IMR-90 (cell line): Measurements from ENCODE around the gene F13A1. TPM values are rescaled to one million over a fixed set of nuclear protein-coding genes. Genes with fewer than 3 reads are reported as not detected.

Experiments used
- ATAC-seq: fragments of 200-7000 bp; cut with Tn5 transposase; 2 replicates; pipeline ENCODE4 v1.9.1; 2020; ENCODE audit warnings: low read depth, mild to moderate bottlenecking, moderate library complexity
- BruUV-seq: library from RNA; stranded (reverse); fragments of 400-500 nt; replicated peaks from 2 replicates; lab custom pipeline; 2021; lab: Mats Ljungman, UMichigan
- CTCF ChIA-PET: fragments of 300-600 bp; formaldehyde crosslinking; extraction: SDS; loops from one replicate; lab custom pipeline; 2021; ENCODE audit warnings: antibody characterized with exemption; lab: Yijun Ruan, JAX
- POLR2A ChIA-PET: fragments of 300-600 bp; sonication (Branson Sonifier 250); formaldehyde crosslinking; loops from one replicate; lab custom pipeline; 2022; ENCODE audit warnings: antibody characterized with exemption; ENCODE audit not compliant: unreplicated experiment; lab: Charles Lee
- DNase-seq: peaks from one replicate; pipeline ENCODE4 v3.0.0; 2013
- H2AFZ ChIP-seq: replicated peaks from 2 replicates; pipeline ENCODE3; 2013; ENCODE audit warnings: low read length, mild to moderate bottlenecking; ENCODE audit not compliant: poor library complexity
- H2AK5ac ChIP-seq: 2 replicates; pipeline ENCODE4 v1.6.1; 2013; ENCODE audit warnings: low read depth, low read length, inconsistent platforms
- H2AK9ac ChIP-seq: replicated peaks from 2 replicates; pipeline ENCODE3; 2013; ENCODE audit warnings: mild to moderate bottlenecking, low read depth, low read length, moderate library complexity; ENCODE audit not compliant: poor library complexity
- H2BK120ac ChIP-seq: 2 replicates; pipeline ENCODE4 v1.6.1; 2013; ENCODE audit warnings: low read depth, low read length, inconsistent platforms
- H2BK15ac ChIP-seq: 3 replicates; pipeline ENCODE4 v1.6.1; 2013; ENCODE audit warnings: low read depth, low read length, inconsistent platforms
- H2BK20ac ChIP-seq: 2 replicates; pipeline ENCODE4 v1.6.1; 2013; ENCODE audit warnings: low read depth, mild to moderate bottlenecking, inconsistent platforms, low read length, moderate library complexity
- H2BK5ac ChIP-seq: 2 replicates; pipeline ENCODE4 v1.6.1; 2013; ENCODE audit warnings: mild to moderate bottlenecking, low read depth, low read length, inconsistent platforms; ENCODE audit not compliant: poor library complexity, severe bottlenecking
- H3K14ac ChIP-seq: replicated peaks from 2 replicates; pipeline ENCODE4 v1.6.1; 2013; ENCODE audit warnings: low read depth, low read length, inconsistent platforms
- H3K18ac ChIP-seq: 2 replicates; pipeline ENCODE4 v1.6.1; 2013; ENCODE audit warnings: low read depth, low read length, control low read depth
- H3K23ac ChIP-seq: 2 replicates; pipeline ENCODE4 v1.6.1; 2013; ENCODE audit warnings: low read depth, low read length, inconsistent platforms
- H3K27ac ChIP-seq: 2 replicates; pipeline ENCODE4 v1.5.1; 2013; ENCODE audit warnings: mild to moderate bottlenecking, control low read depth, low read length; ENCODE audit not compliant: insufficient read depth
- H3K27me3 ChIP-seq: 2 replicates; pipeline ENCODE4 v1.6.1; 2013; ENCODE audit warnings: low read length; ENCODE audit not compliant: control insufficient read depth, insufficient read depth
- H3K36me3 ChIP-seq: 2 replicates; pipeline ENCODE4 v1.6.1; 2013; ENCODE audit warnings: low read length, mixed read lengths; ENCODE audit not compliant: control insufficient read depth, insufficient read depth
- H3K4ac ChIP-seq: 2 replicates; pipeline ENCODE4 v1.6.1; 2013; ENCODE audit warnings: low read depth, low read length, inconsistent platforms
- H3K4me1 ChIP-seq: 2 replicates; pipeline ENCODE4 v1.6.1; 2013; ENCODE audit warnings: low read length, mixed read lengths; ENCODE audit not compliant: control insufficient read depth, insufficient read depth
- H3K4me2 ChIP-seq: 2 replicates; pipeline ENCODE4 v1.6.1; 2013; ENCODE audit warnings: low read depth, mild to moderate bottlenecking, control low read depth, low read length, moderate library complexity
- H3K4me3 ChIP-seq: 2 replicates; pipeline ENCODE4 v1.5.1; 2013; ENCODE audit warnings: low read depth, mild to moderate bottlenecking, control low read depth, low read length, moderate library complexity; ENCODE audit not compliant: insufficient read depth
- H3K56ac ChIP-seq: 2 replicates; pipeline ENCODE4 v1.6.1; 2013; ENCODE audit warnings: low read length, inconsistent platforms; ENCODE audit not compliant: insufficient read depth; ENCODE audit errors: extremely low read depth
- H3K79me1 ChIP-seq, 2 experiments: 2 replicates each; pipeline ENCODE4 v1.6.1; 2013; ENCODE audit warnings: low read length in 2 of 2, inconsistent platforms in 1 of 2, low read depth in 1 of 2
- H3K9ac ChIP-seq: 2 replicates; pipeline ENCODE4 v1.6.1; 2013; ENCODE audit warnings: low read depth, low read length, control low read depth
- H3K9me1 ChIP-seq: 2 replicates; pipeline ENCODE4 v1.6.1; 2013; ENCODE audit warnings: low read length, inconsistent platforms; ENCODE audit not compliant: insufficient read depth
- H3K9me3 ChIP-seq: 2 replicates; pipeline ENCODE4 v1.6.1; 2013; ENCODE audit warnings: low read length; ENCODE audit not compliant: control insufficient read depth, insufficient read depth
- H4K20me1 ChIP-seq: 2 replicates; pipeline ENCODE4 v1.6.1; 2013; ENCODE audit warnings: low read length, inconsistent platforms; ENCODE audit not compliant: insufficient read depth
- H4K5ac ChIP-seq: 2 replicates; pipeline ENCODE4 v1.6.1; 2013; ENCODE audit warnings: mild to moderate bottlenecking, low read depth, low read length, control low read depth
- H4K8ac ChIP-seq, 2 experiments: 2 replicates each; pipeline ENCODE4 v1.6.1; 2013; ENCODE audit warnings: low read depth in 2 of 2, low read length in 2 of 2, control low read depth in 1 of 2, inconsistent platforms in 1 of 2
- H4K91ac ChIP-seq: 2 replicates; pipeline ENCODE4 v1.6.1; 2013; ENCODE audit warnings: low read depth, low read length, inconsistent platforms; ENCODE audit not compliant: insufficient read depth
- BHLHE40 ChIP-seq: fragments of 150-350 bp; IDR thresholded peaks from 2 replicates; pipeline ENCODE4 v1.6.1; 2016; ENCODE audit warnings: mild to moderate bottlenecking, low read depth, low read length
- CTCF ChIP-seq: conservative IDR thresholded peaks from 2 replicates; pipeline ENCODE4 v1.5.1; 2012; ENCODE audit warnings: mild to moderate bottlenecking, low read depth, low read length, improper control_type of control experiment
- ELK1 ChIP-seq: fragments of 150-350 bp; IDR thresholded peaks from 2 replicates; pipeline ENCODE4 v1.6.1; 2016; ENCODE audit warnings: low read depth, mild to moderate bottlenecking, low read length, moderate library complexity, borderline replicate concordance
- FOS ChIP-seq: fragments of 150-350 bp; IDR thresholded peaks from 2 replicates; pipeline ENCODE4 v1.6.1; 2016; ENCODE audit warnings: low read depth, low read length
- MAZ ChIP-seq: IDR thresholded peaks from 2 replicates; pipeline ENCODE4 v1.6.1; 2012; ENCODE audit warnings: low read depth, mild to moderate bottlenecking, low read length, improper control_type of control experiment, moderate library complexity, borderline replicate concordance
- RFX5 ChIP-seq: IDR thresholded peaks from 2 replicates; pipeline ENCODE4 v1.8.0; 2012; ENCODE audit warnings: low read depth, mild to moderate bottlenecking, low read length, moderate library complexity
- WGBS, 2 experiments: methylation state at CpG; one replicate each; pipeline versions ENCODE4 v1.1.5 to v1.1.7; 2013; ENCODE audit warnings: missing lambda C conversion rate in 2 of 2; ENCODE audit not compliant: insufficient read length in 1 of 2; ENCODE audit errors: extremely low coverage in 2 of 2; 5-methylcytosine and 5-hydroxymethylcytosine counted together
- dilution Hi-C: fragments of 300-500 bp; cut with HindIII; formaldehyde crosslinking; loops from one replicate; pipeline ENCODE4 v1.14.3; 2018; ENCODE audit warnings: low sequenced_read_pairs; ENCODE audit not compliant: unreplicated experiment
- in situ Hi-C: fragments of 300-500 bp; cut with MboI; formaldehyde crosslinking; loops from 3 replicates; pipeline ENCODE4 v1.14.3; 2019; ENCODE audit warnings: low sequenced_read_pairs, inconsistent platforms, mixed read lengths
- intact Hi-C: fragments of 100-400 bp; cut with micrococcal nuclease; formaldehyde crosslinking; loops from 2 replicates; pipeline ENCODE4 v1.10.0; 2022
- polyA plus RNA-seq, 3 experiments: library from polyadenylated mRNA; depleted of rRNA; stranded (reverse); fragments of >200 nt; gene quantifications; 2 replicates each; pipeline ENCODE4 v1.2.3, GENCODE V29; 2012; ENCODE audit warnings: low replicate concordance in 1 of 3
- total RNA-seq: library from RNA; depleted of rRNA; stranded (reverse); fragments of >200 nt; gene quantifications from 2 replicates; pipeline ENCODE4 v1.2.3, GENCODE V29; 2012

Gene F13A1
- total and polyA plus RNA-seq, 2 of the 4 experiments (the other 2 are of a cell fraction) = not detected

GRCh38 chr6:6224933-6225486, 95.5 kb downstream of the F13A1 start:
- H2AFZ ChIP-seq = no peak overlapping the region
- H4K5ac ChIP-seq = no peak overlapping the region
- dilution Hi-C loops = no loop called here
- peaks cover 8% of the 10 kb centered on the region for H3K9me3 ChIP-seq
- H2BK20ac ChIP-seq = no peak overlapping the region
- no peak overlapping the region for H3K14ac ChIP-seq
- no peak overlapping the region for H4K8ac ChIP-seq
- no peak overlapping the region for H4K91ac ChIP-seq
- H3K27me3 ChIP-seq = no peaks in the 10 kb centered on the region
- H2AK5ac ChIP-seq = no peak overlapping the region
- ChIA-PET POLR2A (no interaction called here), CTCF (no interaction called here)
- no peaks in the 10 kb centered on the region for H3K36me3 ChIP-seq
- BruUV-seq = no TSS peak
- no peak overlapping the region for H2AK9ac ChIP-seq
- no peak overlapping the region for H3K23ac ChIP-seq
- intact Hi-C loops = no loop called here
- H3K9ac ChIP-seq = no peak overlapping the region
- no peak overlapping the region for H3K18ac ChIP-seq
- no peak overlapping the region for H3K56ac ChIP-seq
- H3K9me1 ChIP-seq = no peaks in the 10 kb centered on the region
- 60% methylated on average over 2 of the region's 6 CpGs; no CpG with 5 or more reads in 1 of the 2 experiments for WGBS, 2 experiments
- H3K27ac ChIP-seq = no peak overlapping the region
- no peak for ATAC-seq
- no peak overlapping the region for H3K4ac ChIP-seq
- H4K20me1 ChIP-seq = no peaks in the 10 kb centered on the region
- DNase-seq = no peak
- no peak overlapping the region for H3K4me3 ChIP-seq
- in situ Hi-C loops = no loop called here
- H3K79me1 ChIP-seq = no peaks in the 10 kb centered on the region
- no peaks in the 10 kb centered on the region for H3K4me1 ChIP-seq
- H2BK120ac ChIP-seq = no peak overlapping the region
- no peak overlapping the region for H3K4me2 ChIP-seq
- no peak overlapping the region for H2BK15ac ChIP-seq
- no peak for TF ChIP-seq ELK1
- no peak for TF ChIP-seq RFX5
- no peak for TF ChIP-seq CTCF
- TF ChIP-seq BHLHE40 = no peak
- TF ChIP-seq MAZ = no peak
- TF ChIP-seq FOS = no peak
- no peak overlapping the region for H2BK5ac ChIP-seq
